ENCODE results near the gene CANX.
"Not testable (repeated sequence)": the region's sequence is repeated elsewhere in the genome, so short reads cannot be mapped to it uniquely, and the experiment has no call there.

DNA sequence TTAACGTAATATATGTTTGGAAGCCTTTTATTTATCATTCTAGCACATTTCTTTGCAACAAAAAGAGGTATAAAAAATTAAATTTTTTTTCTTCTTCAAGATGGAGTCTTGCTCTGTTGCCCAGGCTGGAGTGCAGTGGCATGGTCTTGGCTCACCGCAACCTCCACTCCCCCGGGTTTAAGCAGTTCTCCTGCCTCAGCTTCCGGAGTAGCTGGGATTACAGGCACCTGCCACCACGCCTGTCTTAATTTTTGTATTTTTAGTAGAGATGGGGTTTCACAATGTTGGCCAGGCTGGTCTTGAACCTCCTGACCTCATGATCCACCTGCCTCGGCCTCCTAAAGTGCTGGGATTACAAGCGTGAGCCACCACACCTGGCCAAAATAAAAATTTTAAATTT, 45.3 kb downstream of the CANX start:
- not testable (repeated sequence) for TF ChIP-seq HDAC2 (IDR thresholded peaks at IDR 0.05); ZNF224 (CRISPR knock-in tag; IDR thresholded peaks at IDR 0.05); GTF2F1 (IDR thresholded peaks at IDR 0.05; ENCODE audit: low read depth, low read length); RAD21 (CRISPR knock-in tag; conservative IDR thresholded peaks at IDR 0.05 in 1 of 2, IDR thresholded peaks at IDR 0.05 in 1 of 2); ZSCAN29 (IDR thresholded peaks at IDR 0.05); TBL1XR1 (IDR thresholded peaks at IDR 0.05; ENCODE audit: low read length in 2 of 2); KDM1A (IDR thresholded peaks at IDR 0.05); RCOR1 (IDR thresholded peaks at IDR 0.05; ENCODE audit: borderline replicate concordance in 1 of 2, low read depth in 2 of 2, low read length in 2 of 2); ZBED1 (IDR thresholded peaks at IDR 0.05)
- TF ChIP-seq, protein P1, sequence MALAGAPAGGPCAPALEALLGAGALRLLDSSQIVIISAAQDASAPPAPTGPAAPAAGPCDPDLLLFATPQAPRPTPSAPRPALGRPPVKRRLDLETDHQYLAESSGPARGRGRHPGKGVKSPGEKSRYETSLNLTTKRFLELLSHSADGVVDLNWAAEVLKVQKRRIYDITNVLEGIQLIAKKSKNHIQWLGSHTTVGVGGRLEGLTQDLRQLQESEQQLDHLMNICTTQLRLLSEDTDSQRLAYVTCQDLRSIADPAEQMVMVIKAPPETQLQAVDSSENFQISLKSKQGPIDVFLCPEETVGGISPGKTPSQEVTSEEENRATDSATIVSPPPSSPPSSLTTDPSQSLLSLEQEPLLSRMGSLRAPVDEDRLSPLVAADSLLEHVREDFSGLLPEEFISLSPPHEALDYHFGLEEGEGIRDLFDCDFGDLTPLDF (CRISPR knock-in tag; IDR thresholded peaks at IDR 0.05), result not testable (repeated sequence)
- TF ChIP-seq, protein P2, sequence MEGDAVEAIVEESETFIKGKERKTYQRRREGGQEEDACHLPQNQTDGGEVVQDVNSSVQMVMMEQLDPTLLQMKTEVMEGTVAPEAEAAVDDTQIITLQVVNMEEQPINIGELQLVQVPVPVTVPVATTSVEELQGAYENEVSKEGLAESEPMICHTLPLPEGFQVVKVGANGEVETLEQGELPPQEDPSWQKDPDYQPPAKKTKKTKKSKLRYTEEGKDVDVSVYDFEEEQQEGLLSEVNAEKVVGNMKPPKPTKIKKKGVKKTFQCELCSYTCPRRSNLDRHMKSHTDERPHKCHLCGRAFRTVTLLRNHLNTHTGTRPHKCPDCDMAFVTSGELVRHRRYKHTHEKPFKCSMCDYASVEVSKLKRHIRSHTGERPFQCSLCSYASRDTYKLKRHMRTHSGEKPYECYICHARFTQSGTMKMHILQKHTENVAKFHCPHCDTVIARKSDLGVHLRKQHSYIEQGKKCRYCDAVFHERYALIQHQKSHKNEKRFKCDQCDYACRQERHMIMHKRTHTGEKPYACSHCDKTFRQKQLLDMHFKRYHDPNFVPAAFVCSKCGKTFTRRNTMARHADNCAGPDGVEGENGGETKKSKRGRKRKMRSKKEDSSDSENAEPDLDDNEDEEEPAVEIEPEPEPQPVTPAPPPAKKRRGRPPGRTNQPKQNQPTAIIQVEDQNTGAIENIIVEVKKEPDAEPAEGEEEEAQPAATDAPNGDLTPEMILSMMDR (IDR thresholded peaks at IDR 0.05 in 2 of 3, conservative IDR thresholded peaks at IDR 0.05 in 1 of 3; ENCODE audit: insufficient read depth in 2 of 3, low read depth in 1 of 3, low read length in 3 of 3), result not testable (repeated sequence)
